Dendritic cell treated with granulocyte-macrophage colony-stimulating factor and Interleukin-4, amounts not matched to agents 40 ng/mL and 50 ng/mL, for 4 days (primary cell): ENCODE measurements around the gene CAMKMT.

Experiments
- H3K27ac Mint-ChIP-seq: one replicate; pipeline ENCODE4 v1.8.0; 2022; ENCODE audit warnings: mild to moderate bottlenecking, mixed read lengths
- H3K27me3 Mint-ChIP-seq: one replicate; pipeline ENCODE4 v1.8.0; 2022; ENCODE audit warnings: mild to moderate bottlenecking, mixed read lengths
- H3K36me3 Mint-ChIP-seq: one replicate; pipeline ENCODE4 v1.8.0; 2022; ENCODE audit warnings: low read depth, mixed read lengths
- H3K4me1 Mint-ChIP-seq: one replicate; pipeline ENCODE4 v1.8.0; 2022; ENCODE audit warnings: low read depth, mixed read lengths
- H3K4me3 Mint-ChIP-seq: one replicate; pipeline ENCODE4 v1.8.0; 2022; ENCODE audit warnings: mild to moderate bottlenecking, moderate library complexity, mixed read lengths
- H3K9me3 Mint-ChIP-seq: one replicate; pipeline ENCODE4 v1.8.0; 2022; ENCODE audit warnings: mixed read lengths
- intact Hi-C: fragments of 100-400 bp; cut with micrococcal nuclease; formaldehyde crosslinking; loops from one replicate; pipeline ENCODE4 v1.15.0; 2022

Gene CAMKMT

DNA sequence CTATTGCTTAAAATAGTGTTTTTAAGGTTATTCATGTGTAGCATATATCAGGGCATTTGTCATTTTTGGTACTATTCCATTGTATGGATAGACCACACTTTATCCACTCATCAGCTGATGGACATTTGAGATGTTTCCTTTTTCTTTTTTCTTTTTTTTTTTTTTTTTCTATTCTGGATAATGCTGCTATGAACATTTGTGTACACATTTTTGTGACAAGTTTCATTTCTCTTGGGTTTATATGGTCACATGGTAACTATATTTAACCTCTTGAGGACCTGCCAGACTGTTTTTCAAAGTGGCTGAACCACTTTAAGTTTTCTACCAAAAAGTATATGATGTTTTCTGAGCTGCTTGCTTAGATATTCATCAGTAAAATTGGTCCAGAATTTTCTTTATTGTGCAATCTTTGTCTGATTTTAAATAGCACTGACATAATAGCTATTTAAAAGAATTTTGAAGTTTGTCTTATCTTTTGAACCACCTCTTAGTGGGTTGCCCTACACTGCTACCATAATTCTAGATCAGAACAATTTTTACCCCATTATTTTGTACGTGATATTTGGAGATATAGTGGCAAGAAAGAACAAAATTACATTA lies 360.4 kb downstream of the CAMKMT start:
- Mint-ChIP-seq H3K27me3 (no peaks in the 10 kb centered on the region), H3K27ac (no peak overlapping the region), H3K4me1 (peaks cover 7% of the 10 kb centered on the region), H3K4me3 (no peak overlapping the region), H3K9me3 (no peaks in the 10 kb centered on the region), H3K36me3 (no peaks in the 10 kb centered on the region)
- intact Hi-C loops: no loop called here

DNA sequence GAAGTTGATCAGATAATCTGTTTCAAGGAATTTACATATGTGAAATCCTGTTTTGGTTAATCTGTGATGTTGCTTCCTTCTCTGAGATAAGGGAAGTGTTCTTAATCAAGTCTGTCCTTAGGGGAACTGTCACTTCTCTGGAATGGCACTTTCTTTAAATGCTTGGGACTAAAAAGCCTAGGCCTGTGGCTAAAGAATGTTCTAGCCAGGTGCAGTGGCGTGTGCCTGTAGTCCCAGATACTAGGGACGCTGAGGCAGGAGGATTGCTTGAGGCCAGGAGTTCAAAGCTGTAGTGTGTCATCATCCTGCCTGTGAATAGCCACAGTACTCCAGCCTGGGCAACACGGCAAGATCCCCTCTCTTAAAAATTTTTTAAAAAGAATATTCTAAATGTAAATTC lies 362.2 kb downstream of the CAMKMT start:
- intact Hi-C loops: no loop called here
- Mint-ChIP-seq H3K9me3 (no peaks in the 10 kb centered on the region), H3K36me3 (no peaks in the 10 kb centered on the region), H3K27ac (no peak overlapping the region), H3K4me1 (peaks cover 11% of the 10 kb centered on the region), H3K4me3 (no peak overlapping the region), H3K27me3 (peaks cover 4% of the 10 kb centered on the region)

DNA sequence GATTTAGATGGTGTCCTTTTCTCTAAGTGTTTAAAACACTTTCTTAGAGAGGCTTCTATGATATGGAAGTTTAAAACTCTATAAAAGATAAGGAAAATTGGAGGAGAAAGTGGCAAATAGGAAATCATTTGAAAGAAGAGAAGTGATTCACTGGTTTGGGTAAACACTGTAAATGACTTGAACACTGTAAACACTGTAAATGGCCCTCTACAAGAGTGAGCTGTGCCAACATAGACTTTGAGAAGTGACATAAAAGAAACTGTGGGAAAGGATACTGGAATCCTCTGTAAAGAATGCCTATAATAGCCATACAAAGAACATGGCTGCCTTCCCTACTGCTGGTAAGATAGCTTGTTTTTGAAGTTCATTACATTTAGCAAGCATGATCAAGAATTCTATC lies 368.8 kb downstream of the CAMKMT start:
- H3K27me3 Mint-ChIP-seq: peaks cover 4% of the 10 kb centered on the region
- no peaks in the 10 kb centered on the region for H3K36me3 Mint-ChIP-seq

DNA sequence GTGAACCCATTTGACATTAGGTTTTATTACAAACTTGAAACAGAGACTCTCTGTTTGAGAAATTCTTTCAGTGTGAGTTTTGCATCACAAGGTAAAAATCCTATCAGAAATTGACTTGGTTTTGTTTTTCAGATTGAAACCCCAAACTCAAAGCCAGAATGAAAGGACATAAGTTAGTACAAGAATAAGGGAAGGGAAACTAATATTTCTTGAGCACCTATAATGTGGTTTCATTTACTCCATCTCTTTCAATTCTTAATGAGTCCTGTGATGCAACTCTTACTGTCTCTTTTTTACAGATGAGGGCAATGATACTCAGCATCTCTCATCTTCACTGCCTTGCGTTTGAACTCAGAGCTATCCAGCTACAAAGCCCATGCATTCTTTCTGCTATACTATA lies 369.8 kb downstream of the CAMKMT start:
- peaks cover 4% of the 10 kb centered on the region for H3K27me3 Mint-ChIP-seq
- H3K27ac Mint-ChIP-seq: no peak overlapping the region
- intact Hi-C loops: no loop called here

More for the DNA sequence above, 368.8 kb downstream of the CAMKMT start:
- no peak overlapping the region for H3K4me3 Mint-ChIP-seq
- peaks cover 19% of the 10 kb centered on the region for H3K4me1 Mint-ChIP-seq
- intact Hi-C loops: no loop called here
- no peak overlapping the region for H3K27ac Mint-ChIP-seq
- H3K9me3 Mint-ChIP-seq: no peaks in the 10 kb centered on the region

DNA sequence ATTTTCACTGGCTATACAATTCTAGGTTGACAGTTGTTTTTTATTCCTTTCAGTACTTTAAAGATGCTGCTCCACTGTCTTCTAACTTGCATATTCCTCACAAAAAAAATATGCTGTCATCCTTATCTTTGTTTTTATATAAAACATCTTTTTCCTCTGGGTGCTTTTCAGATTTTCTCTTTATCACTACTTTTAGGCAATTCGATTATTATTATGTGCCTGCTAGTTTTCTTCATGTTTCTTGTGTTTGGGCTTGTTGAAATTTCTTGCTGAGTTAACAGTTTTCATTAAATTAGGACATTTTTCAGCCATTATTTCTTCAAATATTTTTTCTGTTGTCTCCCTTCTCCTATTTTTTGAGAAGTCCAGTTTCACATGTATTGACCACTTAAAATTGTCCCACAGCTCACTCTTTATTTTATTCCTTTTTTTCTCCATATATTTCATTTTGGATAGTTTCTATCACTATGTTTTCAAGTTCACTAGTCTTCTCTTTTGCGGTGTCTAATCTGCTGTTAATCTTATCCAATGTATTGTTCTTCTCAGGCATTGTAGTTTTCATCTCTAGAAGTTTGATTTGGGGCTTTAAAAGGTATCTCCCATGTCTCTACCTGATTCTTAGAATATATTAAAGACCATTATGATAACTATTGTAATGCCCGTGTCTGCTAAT lies 374.7 kb downstream of the CAMKMT start:
- no peaks in the 10 kb centered on the region for H3K36me3 Mint-ChIP-seq
- no peaks in the 10 kb centered on the region for H3K27me3 Mint-ChIP-seq
- H3K9me3 Mint-ChIP-seq: peaks cover 22% of the 10 kb centered on the region
- H3K4me1 Mint-ChIP-seq: no peaks in the 10 kb centered on the region
- H3K27ac Mint-ChIP-seq: no peak overlapping the region
- no peak overlapping the region for H3K4me3 Mint-ChIP-seq
- intact Hi-C loops: no loop called here

More for the DNA sequence above, 369.8 kb downstream of the CAMKMT start:
- peaks cover 19% of the 10 kb centered on the region for H3K4me1 Mint-ChIP-seq
- no peaks in the 10 kb centered on the region for H3K36me3 Mint-ChIP-seq
- no peak overlapping the region for H3K4me3 Mint-ChIP-seq
- peaks cover 6% of the 10 kb centered on the region for H3K9me3 Mint-ChIP-seq

DNA sequence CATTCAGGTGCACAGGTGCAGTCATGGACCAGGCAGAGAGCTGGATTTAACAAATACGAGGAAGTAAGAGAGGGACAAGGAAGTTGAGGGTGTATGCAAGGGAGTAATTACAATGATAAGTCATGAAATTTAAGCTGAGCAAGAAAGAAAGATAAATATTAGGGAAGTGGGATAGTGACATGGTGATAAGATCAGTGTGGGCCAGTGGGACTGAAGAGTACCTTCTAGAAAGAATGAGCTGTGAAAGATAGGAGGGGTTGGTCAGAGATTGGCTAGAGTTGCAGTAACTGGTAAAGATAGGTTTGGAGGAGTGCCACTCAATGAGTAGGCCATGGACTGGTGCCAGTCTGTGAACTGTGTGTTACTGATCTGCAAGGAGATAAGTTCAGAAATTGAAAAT lies 378.9 kb downstream of the CAMKMT start:
- Mint-ChIP-seq H3K4me3 (no peak overlapping the region), H3K9me3 (peaks cover 22% of the 10 kb centered on the region), H3K27ac (no peak overlapping the region), H3K27me3 (no peaks in the 10 kb centered on the region), H3K4me1 (no peaks in the 10 kb centered on the region), H3K36me3 (no peaks in the 10 kb centered on the region)
- intact Hi-C loops: no loop called here

DNA sequence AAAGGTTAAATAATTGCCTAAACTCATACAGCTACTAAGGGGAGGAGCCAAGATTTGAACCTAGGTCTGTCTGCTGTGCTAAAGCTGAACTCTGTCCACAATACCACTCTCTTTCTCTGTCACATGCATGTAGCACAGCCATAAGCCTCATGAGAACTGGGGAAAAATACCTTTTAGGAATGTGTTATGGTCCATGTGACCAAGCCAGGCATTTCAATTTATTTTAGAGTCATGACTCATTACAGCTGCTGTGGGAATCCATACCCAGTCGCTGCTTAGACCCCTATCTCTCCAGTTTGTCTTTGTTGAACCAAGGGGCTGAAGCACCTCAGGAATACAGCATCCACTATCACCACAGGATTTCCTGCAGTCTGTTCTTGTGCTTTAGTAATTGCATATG lies 379.8 kb downstream of the CAMKMT start:
- no peaks in the 10 kb centered on the region for H3K4me1 Mint-ChIP-seq
- H3K27ac Mint-ChIP-seq: no peak overlapping the region
- no peak overlapping the region for H3K4me3 Mint-ChIP-seq
- H3K9me3 Mint-ChIP-seq: peaks cover 16% of the 10 kb centered on the region
- no peaks in the 10 kb centered on the region for H3K36me3 Mint-ChIP-seq
- H3K27me3 Mint-ChIP-seq: no peaks in the 10 kb centered on the region
- intact Hi-C loops: no loop called here

DNA sequence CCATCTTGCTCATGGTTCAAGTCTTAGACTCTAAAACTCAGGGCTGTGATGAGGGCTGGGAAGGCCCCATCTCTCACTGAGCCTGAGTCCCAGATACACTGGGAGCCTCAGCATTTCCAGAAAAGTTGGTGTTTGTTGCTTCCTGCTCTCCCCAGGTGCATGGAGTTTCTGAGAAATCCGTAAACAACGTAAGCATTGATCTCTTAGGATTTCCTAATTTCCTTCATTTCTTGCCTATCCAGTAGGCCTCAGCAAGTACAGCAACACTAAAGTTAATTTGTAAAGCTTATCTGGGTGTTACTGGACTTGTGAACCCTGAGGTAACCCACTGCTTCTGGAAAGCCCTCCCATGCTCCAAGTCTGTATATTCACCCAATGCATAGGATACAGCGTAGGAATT lies 380.3 kb downstream of the CAMKMT start:
- intact Hi-C loops: no loop called here
- Mint-ChIP-seq H3K9me3 (peaks cover 10% of the 10 kb centered on the region), H3K36me3 (no peaks in the 10 kb centered on the region), H3K27me3 (no peaks in the 10 kb centered on the region), H3K4me3 (no peak overlapping the region), H3K27ac (no peak overlapping the region), H3K4me1 (no peaks in the 10 kb centered on the region)

DNA sequence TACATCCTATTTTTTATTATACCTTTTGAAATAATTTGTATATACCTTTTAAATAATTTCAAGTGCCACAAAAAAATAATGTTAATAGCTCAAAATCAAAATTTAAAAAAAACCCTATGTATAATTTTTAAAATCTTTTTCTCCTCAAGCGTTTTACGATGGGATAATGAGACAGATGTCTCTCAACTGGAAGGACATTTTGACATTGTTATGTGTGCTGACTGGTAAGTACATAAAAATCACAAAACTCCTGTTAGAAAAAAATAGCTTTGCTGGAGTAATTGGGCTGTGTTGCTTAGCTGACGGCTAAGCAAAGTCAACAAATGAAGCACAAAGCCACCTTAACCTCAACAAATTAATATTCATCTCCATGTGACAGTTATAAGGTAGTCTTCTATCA lies 381.7 kb downstream of the CAMKMT start:
- H3K9me3 Mint-ChIP-seq: no peaks in the 10 kb centered on the region
- no peak overlapping the region for H3K27ac Mint-ChIP-seq
- no peaks in the 10 kb centered on the region for H3K36me3 Mint-ChIP-seq

DNA sequence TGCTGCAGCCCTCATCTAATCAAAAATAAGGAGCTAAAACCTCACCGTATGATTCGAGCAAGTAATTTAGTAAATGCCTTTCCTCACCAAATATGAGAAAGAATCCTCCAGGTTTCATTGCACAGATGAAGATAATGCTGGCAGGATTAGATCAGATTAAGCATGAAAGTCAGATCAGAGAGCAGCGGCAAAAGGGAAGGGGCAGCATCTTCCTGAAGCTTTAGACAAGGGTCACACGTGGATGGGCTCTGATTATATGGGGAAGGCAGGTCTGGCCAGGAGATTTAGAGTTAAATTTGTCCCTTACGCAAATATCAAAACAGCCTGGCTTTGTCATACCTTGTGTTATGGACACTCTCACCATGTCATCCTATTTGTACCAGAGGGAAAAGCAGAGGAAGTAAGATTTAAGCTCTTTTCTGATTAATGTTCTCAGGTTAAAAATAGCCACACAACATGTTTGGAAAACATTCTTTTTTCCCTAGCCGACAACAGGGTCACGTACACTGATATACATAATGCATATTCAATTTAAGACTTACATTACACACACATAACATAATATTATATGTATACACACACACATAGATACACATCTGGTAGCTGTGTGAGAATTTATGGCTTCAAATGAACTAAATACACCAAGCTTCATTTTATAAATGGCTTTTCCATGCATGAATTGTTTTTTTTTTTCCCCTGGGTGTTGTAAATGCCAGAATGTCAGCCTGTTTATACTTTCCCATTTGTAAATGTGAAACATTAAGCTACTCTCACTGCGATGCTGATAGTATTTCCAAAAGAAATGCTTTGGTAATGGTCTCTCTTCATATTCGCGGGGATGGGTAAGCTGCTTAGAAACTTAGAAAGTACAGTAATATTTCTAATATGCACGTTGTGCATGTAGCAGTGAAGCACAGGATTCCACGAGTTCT lies 383.5 kb downstream of the CAMKMT start:
- Mint-ChIP-seq H3K9me3 (no peaks in the 10 kb centered on the region), H3K4me3 (no peak overlapping the region), H3K27me3 (no peaks in the 10 kb centered on the region), H3K36me3 (no peaks in the 10 kb centered on the region), H3K27ac (no peak overlapping the region), H3K4me1 (no peaks in the 10 kb centered on the region)
- intact Hi-C loops: no loop called here

More for the DNA sequence above, 381.7 kb downstream of the CAMKMT start:
- Mint-ChIP-seq H3K4me1 (no peaks in the 10 kb centered on the region), H3K27me3 (no peaks in the 10 kb centered on the region), H3K4me3 (no peak overlapping the region)
- intact Hi-C loops: no loop called here

DNA sequence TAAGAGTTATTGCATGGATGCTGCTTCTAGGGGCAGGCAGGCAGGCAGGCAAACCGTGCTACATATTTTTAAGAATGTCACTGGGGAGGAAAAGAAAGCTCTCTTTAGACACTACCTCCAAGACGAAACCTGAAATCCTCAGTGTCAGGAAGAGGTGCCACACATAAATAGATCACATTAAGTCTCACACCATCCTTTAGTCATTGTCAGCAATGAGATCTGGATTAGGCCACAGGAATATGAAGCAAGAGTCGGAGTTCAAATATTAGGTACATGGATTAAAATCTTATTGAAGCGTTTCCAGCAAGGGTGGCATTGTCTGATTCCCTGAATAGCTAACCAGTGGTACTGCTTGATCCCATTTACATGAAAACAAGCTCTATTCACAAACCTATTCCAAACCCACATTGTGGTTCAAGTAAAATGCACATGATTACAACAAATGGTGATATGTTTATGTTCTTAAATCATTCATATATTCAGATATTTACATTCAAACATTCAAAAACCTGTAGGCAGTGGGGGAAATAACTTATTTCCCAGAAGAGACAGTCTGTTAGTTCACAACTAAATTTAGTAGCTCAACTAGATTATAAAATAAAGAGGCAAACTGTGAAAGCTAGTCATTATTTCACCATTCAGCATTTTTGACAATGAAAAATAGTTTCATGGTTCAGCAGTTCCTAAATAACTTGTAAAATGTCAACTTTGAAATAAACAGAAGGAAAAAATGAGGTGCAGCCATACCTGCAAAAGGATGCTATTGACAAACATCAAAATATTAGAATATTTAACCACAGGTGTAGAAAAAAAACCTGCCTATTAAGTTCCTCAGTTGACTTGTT lies 384.4 kb downstream of the CAMKMT start:
- H3K4me1 Mint-ChIP-seq: peaks cover under 1% of the 10 kb centered on the region
- intact Hi-C loops: no loop called here
- no peaks in the 10 kb centered on the region for H3K36me3 Mint-ChIP-seq
- no peak overlapping the region for H3K4me3 Mint-ChIP-seq
- no peaks in the 10 kb centered on the region for H3K27me3 Mint-ChIP-seq
- no peak overlapping the region for H3K27ac Mint-ChIP-seq
- no peaks in the 10 kb centered on the region for H3K9me3 Mint-ChIP-seq

DNA sequence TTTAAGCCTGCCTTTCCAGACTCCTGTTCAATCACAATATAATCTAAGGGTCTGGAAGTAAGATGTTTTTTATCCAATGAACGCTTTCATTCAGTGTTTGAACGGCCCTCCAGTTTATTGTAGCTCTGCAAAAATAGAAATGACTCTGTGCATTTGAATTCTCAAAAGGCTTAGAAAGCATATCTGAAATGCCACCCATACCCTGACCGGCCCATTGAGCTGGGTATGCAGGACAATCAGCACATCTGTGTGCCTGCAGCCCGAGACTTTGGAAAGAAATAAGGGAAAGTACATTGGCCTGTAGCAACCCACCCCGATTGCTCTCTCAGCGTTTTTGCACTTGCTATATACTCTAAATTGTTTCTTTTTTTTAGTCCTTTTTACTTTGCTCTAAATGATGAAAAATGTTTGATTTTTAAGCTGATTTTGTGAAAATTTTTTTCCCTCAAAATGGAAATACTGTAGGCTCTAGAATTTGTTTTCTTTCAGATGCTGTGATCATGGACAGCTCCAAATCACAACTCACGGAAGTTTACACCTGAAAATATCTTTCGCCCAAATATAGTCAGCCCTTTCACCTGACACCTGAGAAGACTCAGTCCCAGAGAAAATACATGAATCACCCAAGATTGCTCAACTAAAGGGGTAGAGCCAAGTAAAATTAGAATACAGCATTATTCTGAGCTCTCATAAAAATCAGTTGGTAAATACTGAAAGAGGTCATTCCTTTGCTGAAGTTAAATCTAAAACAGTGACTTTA lies 385.3 kb downstream of the CAMKMT start:
- Mint-ChIP-seq H3K27me3 (no peaks in the 10 kb centered on the region), H3K27ac (no peak overlapping the region), H3K4me1 (peaks cover 7% of the 10 kb centered on the region), H3K9me3 (no peaks in the 10 kb centered on the region), H3K36me3 (no peaks in the 10 kb centered on the region), H3K4me3 (no peak overlapping the region)
- intact Hi-C loops: no loop called here

DNA sequence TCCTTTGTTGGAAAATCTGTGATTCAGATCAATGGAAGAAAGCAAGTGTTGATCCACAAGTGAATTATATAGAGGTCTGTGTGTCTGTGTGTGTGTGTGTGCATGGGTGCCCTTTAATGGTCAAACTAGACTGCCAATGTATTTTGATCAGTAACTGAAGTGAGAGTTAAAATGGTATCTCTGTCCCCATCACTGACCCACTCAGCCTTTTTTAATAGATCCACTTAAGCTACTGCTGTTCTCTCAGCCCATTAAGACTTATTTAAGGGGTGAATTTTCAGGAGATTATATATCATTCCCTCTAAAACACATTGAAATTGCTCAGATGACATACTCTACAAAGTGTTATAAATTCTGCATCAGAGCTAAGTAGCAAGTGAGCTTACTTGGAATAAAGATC lies 386.0 kb downstream of the CAMKMT start:
- no peaks in the 10 kb centered on the region for H3K27me3 Mint-ChIP-seq
- H3K4me3 Mint-ChIP-seq: no peak overlapping the region
- no peak overlapping the region for H3K27ac Mint-ChIP-seq
- intact Hi-C loops: no loop called here
- H3K4me1 Mint-ChIP-seq: peaks cover 7% of the 10 kb centered on the region
- no peaks in the 10 kb centered on the region for H3K9me3 Mint-ChIP-seq
- no peaks in the 10 kb centered on the region for H3K36me3 Mint-ChIP-seq
